Suppressor macrophage treated with lipopolysaccharide for 1 hour (primary cell): Measurements from ENCODE around the gene NHLRC1.

Source experiments
- DNase-seq, 3 donors: peaks; one replicate each; pipeline ENCODE4 v3.0.0-alpha.2; 2020 to 2022

The NHLRC1 gene

DNA sequence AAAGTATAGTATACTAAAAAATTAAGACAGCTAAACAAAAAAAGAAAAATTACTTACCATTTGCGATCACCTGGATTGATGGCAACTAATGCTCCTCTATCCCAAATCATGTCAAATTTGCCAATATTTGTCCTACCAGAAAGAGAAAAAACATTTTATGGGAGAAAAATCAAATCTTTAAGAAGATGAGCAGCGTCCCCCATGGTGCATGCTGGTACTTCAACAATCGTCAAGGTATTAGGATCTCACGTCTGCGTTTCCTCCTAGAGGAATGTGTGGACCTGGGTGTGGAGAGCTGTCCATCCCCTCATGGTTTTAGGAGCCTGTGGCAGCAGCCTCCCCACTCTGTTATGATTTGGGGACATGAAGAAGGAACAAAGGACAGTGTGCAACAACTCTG, 16.4 kb upstream of the NHLRC1 start:
- DNase-seq = no peak

DNA sequence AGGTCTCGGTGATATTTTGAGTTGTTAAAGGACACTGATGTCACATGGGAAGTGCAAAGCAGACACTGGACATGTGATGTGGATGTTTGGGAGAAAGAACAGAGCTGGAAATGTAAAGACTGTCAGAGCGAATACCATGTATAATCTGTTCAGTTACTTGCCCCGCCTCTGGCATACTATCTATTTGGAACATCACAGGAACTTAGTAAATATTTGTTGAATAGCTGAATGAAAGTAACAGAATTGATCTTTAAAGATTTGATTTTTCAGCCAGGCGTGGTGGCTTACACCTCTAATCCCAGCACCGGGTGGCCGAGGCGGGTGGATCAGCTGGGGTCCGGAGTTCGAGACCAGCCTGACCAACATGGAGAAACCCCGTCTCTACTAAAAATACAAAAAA, 13.8 kb upstream of the NHLRC1 start:
- DNase-seq = no peak

DNA sequence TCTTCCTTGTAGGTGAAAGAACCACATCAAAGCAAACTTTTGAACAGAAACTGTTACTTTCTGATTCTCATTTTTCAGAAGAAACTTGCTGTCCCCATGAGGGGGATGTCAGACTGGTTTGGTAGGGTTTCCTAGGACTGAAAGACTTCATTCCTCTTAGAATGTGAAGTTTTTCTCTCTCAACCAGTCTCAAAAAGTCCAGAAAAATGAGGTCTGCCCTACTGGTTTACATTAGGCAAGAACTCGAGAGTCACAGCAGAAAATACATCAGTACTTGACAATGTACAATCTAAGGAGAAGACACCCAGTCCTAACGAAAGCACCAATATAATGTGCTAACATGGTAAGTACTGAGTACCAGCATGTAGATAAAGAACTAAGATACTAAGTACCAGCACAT, 12.7 kb upstream of the NHLRC1 start:
- DNase-seq = no peak

DNA sequence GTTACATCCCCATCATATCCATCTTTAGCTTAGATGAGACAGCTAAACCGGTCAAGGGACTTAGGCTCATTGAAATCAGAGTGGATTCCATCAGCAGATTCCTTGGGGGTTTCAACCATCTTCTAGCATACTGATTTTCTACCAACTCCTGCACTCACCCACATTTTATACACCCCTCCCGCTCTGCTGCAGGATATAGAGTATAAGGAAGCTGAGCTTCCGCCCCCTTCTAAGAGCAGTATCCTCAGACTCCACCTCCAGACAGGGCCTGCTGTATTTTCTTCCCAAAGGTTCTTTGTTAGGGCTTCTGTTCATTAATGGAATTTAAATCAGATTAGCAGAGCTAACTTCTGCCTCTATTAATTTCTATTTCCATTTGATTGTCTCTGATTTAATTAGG, 9.9 kb upstream of the NHLRC1 start:
- no peak for DNase-seq

DNA sequence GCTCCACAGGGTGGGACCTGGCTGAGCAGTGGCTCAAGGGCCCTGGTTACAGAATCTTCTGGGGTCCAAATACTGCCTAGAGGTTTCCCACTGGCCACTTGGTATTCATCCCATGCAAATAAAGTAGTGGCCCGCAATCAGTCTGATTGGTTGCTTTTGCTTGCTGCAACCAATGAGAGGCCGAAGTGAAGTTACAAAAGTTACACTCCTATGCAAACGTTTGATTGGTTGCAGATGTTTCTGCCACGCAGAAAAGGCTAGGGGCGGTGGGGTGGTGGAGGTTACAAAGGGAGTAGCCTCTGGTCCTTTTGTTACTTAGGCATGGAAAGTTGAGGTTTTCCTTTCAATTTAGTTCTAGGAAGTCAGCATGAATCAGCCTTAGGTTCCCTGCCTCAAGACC, 3.6 kb upstream of the NHLRC1 start:
- no peak for DNase-seq

DNA sequence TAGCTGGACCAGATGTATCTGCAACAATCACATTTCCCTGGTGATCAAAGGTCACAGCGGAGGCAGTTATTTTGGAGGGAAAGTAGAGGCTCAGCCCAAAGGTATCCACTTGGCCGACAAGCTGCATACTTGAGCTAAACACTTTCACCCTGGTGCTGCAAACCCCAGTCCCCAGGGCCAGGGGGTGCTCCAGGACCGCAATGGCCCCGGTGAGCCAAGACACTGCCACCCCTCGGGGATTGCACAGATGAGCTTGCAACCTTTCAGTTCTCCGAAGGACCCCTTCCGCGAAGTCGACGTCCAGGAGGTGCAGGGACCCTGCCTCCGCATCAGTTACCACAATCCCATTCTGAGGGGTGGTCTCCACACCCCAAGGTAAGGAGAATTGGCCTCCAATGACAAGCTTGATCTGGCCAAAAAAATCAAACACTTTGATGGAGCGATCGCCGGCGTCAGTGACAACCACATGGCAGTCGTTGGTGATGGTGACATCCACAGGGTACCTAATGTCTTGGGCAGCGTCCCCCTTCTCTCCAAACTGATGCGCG, 823 bp downstream of the NHLRC1 start:
- DNase-seq = no peak

DNA sequence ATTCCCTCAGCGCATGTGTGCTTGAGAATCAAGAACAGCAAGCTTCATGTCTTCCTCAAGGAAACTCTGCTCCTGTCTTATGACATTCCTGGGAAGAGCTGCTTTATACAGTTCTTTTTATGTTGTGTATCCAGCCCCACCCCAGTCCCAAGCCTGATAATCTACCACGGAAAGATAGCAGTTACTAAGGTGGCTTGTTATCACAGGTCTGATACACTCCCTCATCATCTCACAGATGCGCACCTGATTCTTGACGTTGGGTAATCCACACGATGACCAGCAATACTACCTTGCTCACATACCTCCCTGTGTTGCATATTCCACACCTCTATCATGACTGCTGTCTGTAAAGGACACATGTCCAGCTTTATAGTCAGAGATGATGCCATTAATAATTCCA, 3.2 kb downstream of the NHLRC1 start:
- no peak for DNase-seq

DNA sequence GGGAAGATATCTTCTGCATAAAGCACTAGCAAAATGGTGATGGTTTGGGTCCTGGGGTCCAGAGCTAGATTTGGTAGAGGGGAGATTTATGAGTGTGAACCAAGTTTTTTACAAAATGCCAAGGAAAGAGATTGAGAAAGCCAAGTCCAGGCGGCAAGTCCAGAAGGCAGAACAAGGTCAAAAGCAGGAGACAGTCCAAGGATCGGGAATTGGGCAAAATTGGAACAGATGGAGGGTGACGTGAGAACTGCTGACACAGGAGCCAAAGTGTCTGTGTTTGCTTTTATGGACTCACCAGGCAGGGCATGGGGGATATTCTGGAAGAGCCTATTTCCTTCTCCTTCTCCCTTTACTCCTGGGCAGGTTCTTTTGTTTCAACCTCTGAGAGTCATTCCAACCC, 4.1 kb downstream of the NHLRC1 start:
- no peak for DNase-seq

DNA sequence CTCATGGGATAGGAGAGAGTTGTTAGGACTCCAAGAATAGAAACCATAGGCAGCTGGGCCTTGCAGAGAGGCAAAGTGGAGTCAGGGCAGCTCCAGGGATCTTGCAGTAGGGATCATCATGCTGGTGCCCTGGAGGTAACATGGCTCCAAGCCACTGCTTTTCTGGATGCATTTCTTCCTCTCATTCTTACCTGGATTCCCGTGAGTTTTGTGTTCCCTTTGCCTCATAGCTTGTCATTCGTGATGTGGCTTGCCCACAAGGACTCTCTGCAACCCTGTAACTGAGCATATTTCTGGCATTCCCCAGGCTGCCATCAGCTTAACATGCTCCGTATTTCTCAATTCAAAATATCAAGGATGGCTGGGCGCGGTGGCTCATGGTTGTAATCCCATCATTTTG, 5.3 kb downstream of the NHLRC1 start:
- no peak for DNase-seq

DNA sequence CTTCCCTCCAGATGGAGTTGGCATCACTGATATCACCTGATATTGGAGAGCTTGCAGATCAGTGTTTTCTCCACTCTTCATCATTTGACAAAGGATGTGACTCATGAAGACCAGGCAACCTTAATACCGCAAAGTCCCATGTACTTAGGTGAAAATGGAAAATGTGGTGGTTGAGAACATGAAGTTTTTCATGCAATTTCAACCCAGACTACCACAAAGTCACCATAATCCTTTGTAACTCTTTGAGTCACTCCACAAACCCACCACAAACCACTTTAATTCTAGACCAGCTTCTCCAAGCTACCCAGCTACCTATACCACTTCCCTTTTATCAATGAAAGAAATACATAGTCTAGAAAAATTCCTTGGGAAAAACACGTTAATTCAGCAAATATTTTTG, 7.1 kb downstream of the NHLRC1 start:
- DNase-seq = no peak

DNA sequence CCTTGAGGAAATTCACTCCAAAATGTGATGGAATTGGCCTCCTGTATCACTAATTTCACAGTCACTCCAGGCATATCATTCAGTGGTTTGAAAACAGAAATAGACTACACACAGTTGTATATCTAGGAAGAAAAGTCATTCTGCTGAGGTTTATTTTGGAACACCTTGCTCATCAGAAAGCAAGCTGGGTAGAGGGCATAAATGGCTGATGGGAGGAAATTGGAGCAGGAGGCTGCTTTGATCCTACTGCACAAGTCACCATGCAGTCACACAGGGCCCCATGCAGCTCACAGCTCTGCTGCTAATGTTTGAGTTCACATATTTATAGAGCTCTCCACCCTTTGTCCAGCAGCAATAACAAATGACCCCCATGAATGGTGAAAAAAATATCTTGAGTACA, 12.3 kb downstream of the NHLRC1 start:
- DNase-seq = no peak

DNA sequence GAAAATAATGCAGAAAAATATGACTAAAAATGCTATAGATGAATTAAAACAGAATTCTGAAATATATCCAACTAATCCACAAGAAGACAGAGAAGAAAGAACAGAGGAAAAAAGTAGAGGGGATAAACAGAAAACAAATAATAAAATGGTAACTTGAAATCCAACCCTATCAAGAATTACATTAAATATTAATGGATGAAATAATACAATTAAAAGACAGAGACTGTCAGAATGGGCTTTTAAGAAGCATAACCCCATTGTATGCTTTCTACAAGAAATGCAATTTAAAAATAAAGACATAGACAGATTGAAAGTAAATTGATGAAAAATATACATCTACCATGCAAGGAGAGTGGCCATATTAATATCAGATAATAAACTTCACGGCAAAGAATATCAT, 15.4 kb downstream of the NHLRC1 start:
- no peak for DNase-seq

DNA sequence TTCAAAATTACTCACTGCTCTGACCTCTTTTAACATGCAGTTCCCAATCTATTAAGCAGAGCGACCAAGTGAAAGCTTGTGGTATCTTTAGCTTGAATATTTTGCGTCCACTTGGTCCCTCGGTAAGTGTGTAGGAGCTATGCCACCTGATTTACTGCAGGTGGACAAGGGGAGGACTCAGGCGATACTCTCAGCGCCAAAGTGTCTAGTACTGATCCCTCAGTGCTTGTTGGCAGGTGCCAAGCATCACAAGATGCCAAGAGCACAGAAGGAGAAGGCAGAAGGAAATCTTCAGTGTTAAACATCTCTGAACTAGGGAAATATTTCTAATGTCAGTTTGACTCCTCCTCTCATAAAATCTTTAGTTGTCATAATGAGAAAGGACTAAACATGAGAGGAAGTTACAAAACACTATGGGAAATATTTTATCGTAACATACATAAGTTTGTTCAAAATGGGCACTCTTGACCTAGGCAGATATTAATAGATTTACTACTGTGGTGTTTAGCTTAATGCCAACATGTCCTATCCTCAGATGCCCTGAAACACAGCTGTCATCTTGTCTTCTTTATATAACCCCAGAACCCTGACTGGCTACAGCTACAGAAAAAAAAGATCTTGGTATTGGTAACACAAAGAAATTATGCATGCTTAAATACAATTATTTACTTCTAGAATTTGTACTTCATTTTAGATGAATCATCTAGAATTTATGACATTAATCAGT, 19.5 kb downstream of the NHLRC1 start:
- no peak for DNase-seq

DNA sequence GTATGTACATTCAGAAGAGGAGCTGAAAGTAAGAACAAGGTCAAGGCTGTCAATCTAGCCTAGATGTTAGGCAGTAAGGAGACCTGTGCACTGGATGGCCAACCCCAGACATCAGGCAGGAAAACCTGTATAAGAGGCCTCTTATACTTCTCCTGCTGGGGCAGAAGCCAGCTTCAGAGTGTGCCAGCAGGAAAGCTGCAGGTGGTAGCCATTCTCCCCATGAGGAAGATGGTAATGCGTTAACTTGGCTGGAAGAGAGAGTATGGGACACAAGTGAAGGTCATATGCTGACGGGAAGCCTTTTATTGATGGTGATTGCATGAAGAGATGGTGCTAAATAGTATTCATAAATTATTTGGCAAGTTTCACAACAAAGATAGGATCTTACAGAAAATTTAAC, 20.6 kb downstream of the NHLRC1 start:
- DNase-seq = no peak

DNA sequence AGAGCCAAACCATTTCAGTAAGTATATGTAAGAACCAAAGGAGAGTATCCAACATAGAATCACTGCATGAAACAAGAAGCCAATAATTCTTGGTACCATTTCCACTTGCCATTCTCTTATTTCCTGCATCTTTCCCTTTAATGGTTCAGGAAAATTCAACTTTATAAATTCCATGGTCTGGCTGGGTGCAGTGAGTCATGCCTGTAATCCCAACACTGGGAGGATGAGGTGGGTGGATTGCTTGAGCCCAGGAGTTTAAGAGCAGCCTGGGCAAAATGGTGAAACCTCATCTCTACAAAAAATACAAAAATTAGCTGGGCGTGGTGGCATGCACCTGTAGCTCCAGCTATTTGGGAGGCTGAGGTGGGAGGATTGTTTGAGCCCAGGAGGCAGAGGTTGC, 21.2 kb downstream of the NHLRC1 start:
- DNase-seq = no peak

DNA sequence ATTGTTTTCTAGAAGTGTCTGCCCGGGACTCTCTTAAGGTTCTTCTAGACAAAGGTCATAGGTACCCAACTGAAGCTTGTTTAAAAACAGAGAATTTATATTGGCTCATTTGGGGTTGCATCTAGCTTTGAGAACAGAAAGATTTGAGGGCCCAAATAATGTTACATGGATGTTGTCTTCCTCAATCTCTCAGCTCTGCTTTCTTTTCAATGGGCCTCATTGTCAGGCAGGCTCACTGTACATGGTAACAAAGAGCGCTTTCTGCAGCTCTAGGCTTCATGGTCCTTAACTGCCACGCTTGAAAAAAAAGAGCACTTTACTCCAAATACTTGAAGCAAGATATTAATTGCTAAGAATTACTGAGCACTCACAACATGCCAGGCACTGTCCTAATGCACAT, 22.2 kb downstream of the NHLRC1 start:
- no peak for DNase-seq

DNA sequence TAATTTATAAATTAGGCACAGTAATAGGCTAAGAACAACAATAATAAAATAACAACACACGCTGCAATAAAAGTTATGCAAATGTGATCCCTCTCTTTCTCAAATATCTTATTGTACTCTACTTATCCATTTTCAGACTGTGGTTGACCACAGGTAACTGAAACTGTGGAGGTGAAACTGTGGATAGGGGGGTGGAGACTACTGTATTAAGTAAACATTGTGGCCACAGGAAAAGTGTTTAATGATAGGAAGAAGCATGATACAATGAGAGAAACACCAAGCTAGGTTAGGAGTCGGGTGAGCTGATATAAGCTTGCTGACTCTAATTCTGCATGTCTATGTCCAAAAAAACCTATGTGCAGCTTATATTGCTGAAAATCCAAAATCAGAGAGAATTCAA, 23.0 kb downstream of the NHLRC1 start:
- DNase-seq = no peak

DNA sequence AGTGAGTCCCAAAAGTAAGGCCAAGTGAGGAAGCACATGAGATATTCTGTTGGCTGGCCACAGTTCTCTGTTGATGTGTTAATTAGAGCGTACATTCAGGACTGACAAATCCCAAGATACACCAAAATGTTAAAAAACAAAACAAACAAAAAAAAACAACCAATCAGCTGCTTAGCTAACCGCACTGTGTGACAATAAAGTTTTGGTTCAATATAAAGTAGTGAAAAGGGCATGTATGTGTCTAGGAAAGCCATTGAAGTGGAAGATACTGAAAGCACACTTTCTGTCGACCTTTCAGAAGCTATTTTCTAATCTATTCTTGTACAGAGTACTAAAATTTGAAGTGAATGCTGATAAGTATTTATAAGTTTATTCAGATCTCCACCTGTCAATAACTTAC, 26.1 kb downstream of the NHLRC1 start:
- no peak for DNase-seq

DNA sequence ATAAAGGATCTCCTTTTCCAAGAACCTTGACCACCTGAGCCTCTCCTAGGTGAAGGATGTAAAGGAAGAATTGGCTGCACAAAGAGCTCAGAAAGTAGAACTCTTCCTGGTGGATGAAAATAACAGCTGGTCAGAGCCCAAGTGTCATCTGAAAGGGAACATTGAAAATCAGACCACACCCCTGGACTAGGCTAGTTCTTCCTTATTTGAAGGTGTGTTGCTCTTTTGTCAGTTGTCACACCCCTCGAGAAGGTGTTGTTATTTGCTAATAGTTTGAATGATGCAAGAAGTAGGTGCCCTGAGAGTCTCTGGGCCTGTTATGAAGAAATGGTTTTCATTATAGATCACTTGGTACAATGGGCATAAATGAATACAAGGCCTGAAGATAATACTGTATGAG, 31.1 kb downstream of the NHLRC1 start:
- DNase-seq = no peak

DNA sequence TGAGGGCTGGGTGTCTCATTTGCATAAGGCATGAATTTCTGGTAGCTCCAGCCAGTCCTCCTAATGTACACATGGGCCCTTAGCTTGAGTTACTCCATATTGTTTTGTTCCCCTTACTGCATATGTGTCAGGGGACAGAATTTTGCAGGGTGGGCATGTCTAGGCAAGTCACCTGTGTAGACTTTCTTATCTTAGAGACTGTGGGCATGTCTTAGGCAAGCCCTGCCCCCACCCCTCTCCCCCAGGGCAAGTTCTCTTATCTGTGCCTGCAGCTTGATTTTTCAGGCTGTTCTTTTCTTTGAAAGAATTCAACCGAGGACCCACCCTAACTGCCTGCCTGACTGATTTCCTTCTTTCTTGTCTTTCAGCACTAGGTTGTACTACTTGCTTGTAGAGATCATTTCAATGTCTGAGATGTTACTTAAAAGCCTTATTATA, 32.1 kb downstream of the NHLRC1 start:
- DNase-seq = no peak

DNA sequence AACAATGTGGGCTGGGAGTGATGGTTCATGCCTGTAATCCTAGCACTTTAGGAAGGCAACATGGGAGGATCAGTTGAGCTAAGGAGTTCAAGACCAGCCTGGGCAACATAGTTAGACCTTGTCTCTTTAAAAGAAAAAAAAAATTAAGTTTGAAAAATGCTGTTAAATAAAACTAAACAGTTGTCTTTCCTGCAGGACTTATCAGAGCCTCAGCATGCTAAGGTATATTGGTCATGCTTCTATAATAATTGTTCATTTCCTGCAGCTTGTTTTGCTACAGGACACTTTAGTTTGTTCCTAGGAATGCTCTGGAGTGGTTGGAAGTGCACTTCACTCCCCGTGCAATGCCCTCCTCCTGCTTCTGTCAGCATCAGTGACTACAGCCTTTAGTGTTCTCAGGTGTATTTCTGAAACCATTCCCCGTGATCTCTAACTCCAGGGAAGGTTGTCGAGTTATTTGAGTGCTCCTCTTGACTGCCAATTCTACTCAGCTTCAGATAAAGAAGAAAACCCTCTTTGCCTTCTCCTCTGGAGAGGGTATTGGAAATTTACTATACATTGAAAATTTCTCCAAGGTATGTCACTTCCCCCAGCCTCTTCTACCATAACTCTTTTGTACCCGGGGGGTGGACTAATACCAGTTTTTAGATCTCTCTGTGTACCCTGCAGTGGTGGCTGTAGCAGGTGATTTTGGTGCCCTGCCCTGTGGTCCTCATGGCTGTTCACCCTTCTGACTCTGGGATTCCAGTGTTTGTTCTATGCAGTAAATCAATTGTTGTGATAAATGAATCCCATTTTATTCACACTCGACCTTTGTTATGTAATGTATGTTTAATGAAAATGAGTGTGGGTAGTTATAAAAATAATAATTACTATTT, 33.8 kb downstream of the NHLRC1 start:
- DNase-seq = no peak

DNA sequence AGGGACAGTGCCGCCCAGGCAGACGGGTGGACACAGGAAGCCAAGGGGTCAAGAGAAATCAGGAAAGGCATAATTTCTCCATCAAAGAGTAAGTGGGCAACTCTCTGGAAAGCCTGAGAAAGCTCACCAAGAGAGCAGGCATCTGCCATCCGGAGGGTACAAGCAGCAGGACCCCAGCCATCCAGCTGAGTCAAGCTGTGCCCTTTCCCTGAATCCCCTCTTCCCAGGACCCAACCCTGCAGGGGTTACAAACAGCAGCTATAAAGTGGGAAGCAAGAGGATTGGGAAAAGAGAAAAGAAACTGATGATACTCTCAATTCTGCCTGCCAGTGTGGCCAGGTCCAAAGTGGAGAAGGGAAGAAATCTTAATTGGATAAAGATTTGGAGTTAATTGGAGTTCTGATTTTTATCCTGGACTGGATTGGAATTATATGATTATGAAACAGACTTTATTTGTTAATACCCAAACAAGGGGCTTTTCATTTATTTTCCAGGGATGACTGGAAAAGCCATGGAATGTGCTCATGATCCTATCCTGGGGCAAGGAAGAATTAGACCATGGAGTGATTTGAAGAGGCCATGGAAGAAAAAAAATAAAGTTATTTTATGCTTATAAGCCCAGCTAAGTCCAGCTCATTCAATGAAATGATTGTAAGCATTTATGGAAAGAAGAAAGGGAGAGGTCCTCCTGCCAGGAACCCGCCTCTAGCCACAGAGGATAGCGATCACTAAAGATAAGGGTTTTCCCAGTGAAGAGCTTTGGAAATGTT, 34.9 kb downstream of the NHLRC1 start:
- no peak for DNase-seq

DNA sequence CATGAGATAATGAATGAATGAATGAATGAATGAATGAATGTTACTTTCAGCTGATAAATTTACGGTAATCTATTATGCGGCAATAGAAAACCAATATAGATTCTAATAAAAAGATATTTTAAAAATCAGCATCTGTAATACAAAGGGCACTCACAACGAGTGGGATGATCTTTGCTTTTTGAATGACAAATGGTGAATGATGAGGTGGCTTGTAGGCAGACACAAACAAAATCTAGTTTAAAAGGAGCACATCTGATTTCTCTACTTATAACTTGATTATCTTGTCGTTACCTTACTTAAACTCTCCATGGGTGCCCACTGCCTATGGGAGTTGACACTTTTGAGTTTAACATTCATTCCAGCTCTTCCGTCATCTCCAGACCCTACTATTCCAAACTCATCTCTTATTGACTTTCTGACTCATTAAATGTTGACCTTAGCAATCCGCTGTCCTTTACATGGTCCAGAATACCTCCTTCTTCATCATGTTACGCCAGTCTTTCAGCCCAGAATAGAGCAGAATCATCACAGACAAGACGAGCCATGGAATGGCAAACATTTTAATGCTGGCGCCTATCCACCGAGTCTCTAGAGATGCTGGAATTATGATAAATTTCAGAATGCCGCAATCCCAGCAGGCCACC, 41.3 kb downstream of the NHLRC1 start:
- no peak for DNase-seq
